Skeletal muscle satellite cell (primary cell): ENCODE measurements around the gene AUTS2. TPM values are rescaled to one million over a fixed set of nuclear protein-coding genes. Genes with fewer than 3 reads are reported as not detected.
A peak's percentile ranks its signal among the peaks of the same experiment; 100 is the strongest.

Experiments used
- H3K27me3 ChIP-seq: 2 replicates; pipeline ENCODE4 v1.7.0; 2013; ENCODE audit warnings: low read length; ENCODE audit not compliant: control insufficient read depth, insufficient read depth
- H3K36me3 ChIP-seq: 2 replicates; pipeline ENCODE4 v1.7.0; 2013; ENCODE audit warnings: mild to moderate bottlenecking, control low read depth, low read length; ENCODE audit not compliant: insufficient read depth
- H3K4me1 ChIP-seq: 2 replicates; pipeline ENCODE4 v1.7.0; 2013; ENCODE audit warnings: low read length; ENCODE audit not compliant: control insufficient read depth, insufficient read depth
- H3K4me2 ChIP-seq: 2 replicates; pipeline ENCODE4 v1.7.0; 2013; ENCODE audit warnings: mild to moderate bottlenecking, low read length
- H3K4me3 ChIP-seq: 2 replicates; pipeline ENCODE4 v1.7.0; 2013; ENCODE audit warnings: low read length
- H3K9ac ChIP-seq: 2 replicates; pipeline ENCODE4 v1.7.0; 2013; ENCODE audit warnings: mild to moderate bottlenecking, low read depth, low read length, moderate library complexity
- H3K9me3 ChIP-seq: replicated peaks from 2 replicates; pipeline ENCODE4 v1.7.0; 2013; ENCODE audit warnings: mild to moderate bottlenecking, control low read depth, low read length
- total RNA-seq: library from RNA; depleted of rRNA; stranded (reverse); fragments of >200 nt; gene quantifications from 2 replicates; pipeline ENCODE4 v1.2.3, GENCODE V29; 2012; rRNA removed

Gene AUTS2
- 5.2 and 6.8 TPM in 2 replicates for total RNA-seq

- Histone ChIP-seq H3K4me3 (peak within 1 kb of the TSS; percentile 82), H3K9ac (peak within 1 kb of the TSS; percentile 74), H3K4me1 (peaks cover 13% of the 10 kb centered on the region), H3K9me3 (no peaks in the 10 kb centered on the region), H3K36me3 (no peaks in the 10 kb centered on the region), H3K4me2 (peak within 1 kb of the TSS; percentile 98), H3K27me3 (peaks cover 32% of the 10 kb centered on the region)
These were observed at the start of gene AUTS2 for GRCh38 chr7:69598081-69598486. AUTS2 (plus strand) TSS chr7:69598475; CDS start chr7:69599654, 1,179 bp downstream.

- H3K9ac ChIP-seq, result no peak overlapping the region
- H3K4me1 ChIP-seq, result no peaks in the 10 kb centered on the region
- no peaks in the 10 kb centered on the region for H3K36me3 ChIP-seq
These were observed 47.3 kb upstream of the AUTS2 start for GRCh38 chr7:69550991-69551390.

GRCh38 chr7:69553190-69553589 lies 45.1 kb upstream of the AUTS2 start:
- H3K4me2 ChIP-seq, result no peak overlapping the region
- peaks cover 7% of the 10 kb centered on the region for H3K27me3 ChIP-seq
- no peak overlapping the region for H3K4me3 ChIP-seq
- no peak overlapping the region for H3K9ac ChIP-seq
- H3K4me1 ChIP-seq, result no peaks in the 10 kb centered on the region
- no peaks in the 10 kb centered on the region for H3K36me3 ChIP-seq
- H3K9me3 ChIP-seq, result no peaks in the 10 kb centered on the region

More at GRCh38 chr7:69550991-69551390, 47.3 kb upstream of the AUTS2 start:
- Histone ChIP-seq H3K4me3 (no peak overlapping the region), H3K4me2 (no peak overlapping the region), H3K9me3 (no peaks in the 10 kb centered on the region), H3K27me3 (peaks cover 7% of the 10 kb centered on the region)

GRCh38 chr7:69561266-69561960 lies 36.9 kb upstream of the AUTS2 start:
- no peak overlapping the region for H3K4me2 ChIP-seq
- H3K27me3 ChIP-seq, result peaks cover 11% of the 10 kb centered on the region
- H3K9ac ChIP-seq, result no peak overlapping the region
- peaks cover 6% of the 10 kb centered on the region for H3K4me1 ChIP-seq
- no peak overlapping the region for H3K4me3 ChIP-seq
- H3K36me3 ChIP-seq, result no peaks in the 10 kb centered on the region
- H3K9me3 ChIP-seq, result no peaks in the 10 kb centered on the region

GRCh38 chr7:69564454-69565417 lies 33.5 kb upstream of the AUTS2 start:
- Histone ChIP-seq H3K4me2 (peak overlapping the region; percentile 1), H3K27me3 (peaks cover 16% of the 10 kb centered on the region), H3K9ac (no peak overlapping the region), H3K4me1 (peaks cover 6% of the 10 kb centered on the region), H3K9me3 (no peaks in the 10 kb centered on the region), H3K36me3 (no peaks in the 10 kb centered on the region), H3K4me3 (no peak overlapping the region)

GRCh38 chr7:69567800-69568199 lies 30.5 kb upstream of the AUTS2 start:
- no peak overlapping the region for H3K9ac ChIP-seq
- peaks cover 13% of the 10 kb centered on the region for H3K27me3 ChIP-seq
- peaks cover 6% of the 10 kb centered on the region for H3K4me1 ChIP-seq
- H3K4me3 ChIP-seq, result no peak overlapping the region
- no peak overlapping the region for H3K4me2 ChIP-seq
- H3K9me3 ChIP-seq, result no peaks in the 10 kb centered on the region
- no peaks in the 10 kb centered on the region for H3K36me3 ChIP-seq

- Histone ChIP-seq H3K4me3 (no peak overlapping the region), H3K9me3 (no peaks in the 10 kb centered on the region), H3K9ac (no peak overlapping the region), H3K27me3 (peaks cover 9% of the 10 kb centered on the region), H3K4me1 (peaks cover 6% of the 10 kb centered on the region), H3K36me3 (no peaks in the 10 kb centered on the region), H3K4me2 (no peak overlapping the region)
These were observed 30.0 kb upstream of the AUTS2 start for GRCh38 chr7:69568266-69568665.

- Histone ChIP-seq H3K4me2 (no peak overlapping the region), H3K9me3 (no peaks in the 10 kb centered on the region), H3K36me3 (no peaks in the 10 kb centered on the region), H3K4me1 (no peaks in the 10 kb centered on the region), H3K9ac (no peak overlapping the region), H3K4me3 (no peak overlapping the region), H3K27me3 (no peaks in the 10 kb centered on the region)
These were observed 22.6 kb upstream of the AUTS2 start for GRCh38 chr7:69575651-69576050.

- no peaks in the 10 kb centered on the region for H3K9me3 ChIP-seq
- no peaks in the 10 kb centered on the region for H3K36me3 ChIP-seq
- H3K4me2 ChIP-seq, result no peak overlapping the region
- H3K4me1 ChIP-seq, result no peaks in the 10 kb centered on the region
- no peaks in the 10 kb centered on the region for H3K27me3 ChIP-seq
- H3K9ac ChIP-seq, result no peak overlapping the region
- H3K4me3 ChIP-seq, result no peak overlapping the region
These were observed 21.1 kb upstream of the AUTS2 start for GRCh38 chr7:69577221-69577620.

- Histone ChIP-seq H3K4me3 (no peak overlapping the region), H3K4me1 (no peaks in the 10 kb centered on the region), H3K27me3 (peaks cover 5% of the 10 kb centered on the region), H3K4me2 (no peak overlapping the region), H3K9me3 (no peaks in the 10 kb centered on the region), H3K36me3 (no peaks in the 10 kb centered on the region), H3K9ac (no peak overlapping the region)
These were observed 13.1 kb upstream of the AUTS2 start for GRCh38 chr7:69585169-69585568.

GRCh38 chr7:69586321-69586720 lies 12.0 kb upstream of the AUTS2 start:
- H3K27me3 ChIP-seq, result peaks cover 12% of the 10 kb centered on the region
- no peak overlapping the region for H3K4me3 ChIP-seq
- H3K9me3 ChIP-seq, result no peaks in the 10 kb centered on the region
- no peaks in the 10 kb centered on the region for H3K36me3 ChIP-seq
- no peak overlapping the region for H3K9ac ChIP-seq
- H3K4me2 ChIP-seq, result no peak overlapping the region
- no peaks in the 10 kb centered on the region for H3K4me1 ChIP-seq
